ENCODE measurements around the gene INPP5E. TPM values are rescaled to one million over a fixed set of nuclear protein-coding genes. Genes with fewer than 3 reads are reported as not detected.

Gene INPP5E
- polyA plus RNA-seq, 2 of the 4 experiments (the other 2 are of a cell fraction) = 5.2 to 11.2 TPM

DNA sequence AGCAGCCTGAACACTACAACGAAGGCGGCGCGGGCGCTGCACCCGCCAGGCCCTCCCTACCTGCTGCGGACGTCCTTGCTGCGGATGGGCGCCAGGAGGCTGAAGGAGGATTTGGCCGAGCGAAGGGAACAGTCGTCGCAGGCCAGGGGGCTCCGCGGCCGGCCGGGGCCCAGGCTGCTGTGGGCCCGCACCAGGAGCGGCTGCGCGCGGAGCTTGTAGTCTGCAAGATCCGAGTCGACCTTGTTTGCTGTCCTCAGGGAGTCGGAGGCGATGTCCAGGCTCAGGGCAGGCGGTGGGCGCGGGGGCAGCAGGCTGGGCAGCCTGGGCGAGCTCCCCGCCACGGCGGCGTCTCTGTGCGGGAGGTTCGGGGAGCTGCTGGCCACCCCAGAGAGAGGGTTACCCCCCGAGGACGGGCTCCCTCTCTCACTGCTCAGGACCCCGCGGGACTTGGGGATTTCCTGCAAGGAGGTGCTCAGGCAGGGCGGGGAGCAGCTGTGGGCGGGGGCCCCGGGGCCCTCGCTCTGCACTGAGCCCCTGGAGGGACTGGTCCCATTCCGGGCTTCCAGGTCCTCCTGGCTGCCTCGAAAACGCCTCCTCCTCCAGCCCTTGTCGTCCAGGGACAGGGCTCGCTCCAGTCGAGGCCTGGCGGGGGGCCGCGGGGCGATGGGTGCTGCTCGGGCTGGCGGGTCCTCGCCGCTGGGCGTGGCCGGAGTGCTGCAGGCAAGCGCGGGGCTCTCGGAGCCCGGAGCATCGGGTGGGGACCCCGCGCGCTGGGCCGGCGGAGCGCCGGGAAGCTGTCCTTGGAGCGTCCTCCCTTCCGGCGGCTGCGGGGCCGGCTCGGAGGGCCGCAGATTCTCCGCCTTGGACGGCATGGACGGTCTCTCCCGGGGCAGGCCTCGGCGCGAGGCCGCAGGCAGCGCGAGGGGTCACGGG lies 831 bp downstream of the INPP5E start:
- H3K27ac ChIP-seq = peak overlapping the region; percentile 91 to 99
- DNase-seq (ENCODE audit: low read depth in 1 of 2, low spot score in 1 of 2) (peak; percentile 25 to 29), ATAC-seq (peak; percentile 51 to 70), FAIRE-seq (no peak)
- 0% methylated on average over 10 of the region's 91 CpGs for WGBS (ENCODE audit: missing lambda C conversion rate)
- H3K4me2 ChIP-seq = peak overlapping the region; percentile 76
- H3K4me1 ChIP-seq = peaks cover 17% of the 10 kb centered on the region
- ChIA-PET POLR2A (interaction anchor here (0.6 kb wide), 1 partner anchor 345 kb away, joined by 3 read pairs; no protein-coding TSS in a partner anchor), CTCF (interaction anchor here (0.9 to 4.2 kb wide), 12 partner anchors 9 to 75 kb away, joined by 3 to 30 read pairs (median 6); partner anchors contain the start of gene DNLZ)
- H3K4me3 ChIP-seq = peak overlapping the region; percentile 86
- TF ChIP-seq, protein P1, sequence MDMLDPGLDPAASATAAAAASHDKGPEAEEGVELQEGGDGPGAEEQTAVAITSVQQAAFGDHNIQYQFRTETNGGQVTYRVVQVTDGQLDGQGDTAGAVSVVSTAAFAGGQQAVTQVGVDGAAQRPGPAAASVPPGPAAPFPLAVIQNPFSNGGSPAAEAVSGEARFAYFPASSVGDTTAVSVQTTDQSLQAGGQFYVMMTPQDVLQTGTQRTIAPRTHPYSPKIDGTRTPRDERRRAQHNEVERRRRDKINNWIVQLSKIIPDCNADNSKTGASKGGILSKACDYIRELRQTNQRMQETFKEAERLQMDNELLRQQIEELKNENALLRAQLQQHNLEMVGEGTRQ (IDR thresholded peaks at IDR 0.05) = no peak
- peak; percentile 68; the same call in 1 of the 2 replicates for TF ChIP-seq PHF8 (IDR thresholded peaks at IDR 0.05; ENCODE audit: borderline replicate concordance, low read depth)
- no peaks in the 10 kb centered on the region for H3K9me3 ChIP-seq

DNA sequence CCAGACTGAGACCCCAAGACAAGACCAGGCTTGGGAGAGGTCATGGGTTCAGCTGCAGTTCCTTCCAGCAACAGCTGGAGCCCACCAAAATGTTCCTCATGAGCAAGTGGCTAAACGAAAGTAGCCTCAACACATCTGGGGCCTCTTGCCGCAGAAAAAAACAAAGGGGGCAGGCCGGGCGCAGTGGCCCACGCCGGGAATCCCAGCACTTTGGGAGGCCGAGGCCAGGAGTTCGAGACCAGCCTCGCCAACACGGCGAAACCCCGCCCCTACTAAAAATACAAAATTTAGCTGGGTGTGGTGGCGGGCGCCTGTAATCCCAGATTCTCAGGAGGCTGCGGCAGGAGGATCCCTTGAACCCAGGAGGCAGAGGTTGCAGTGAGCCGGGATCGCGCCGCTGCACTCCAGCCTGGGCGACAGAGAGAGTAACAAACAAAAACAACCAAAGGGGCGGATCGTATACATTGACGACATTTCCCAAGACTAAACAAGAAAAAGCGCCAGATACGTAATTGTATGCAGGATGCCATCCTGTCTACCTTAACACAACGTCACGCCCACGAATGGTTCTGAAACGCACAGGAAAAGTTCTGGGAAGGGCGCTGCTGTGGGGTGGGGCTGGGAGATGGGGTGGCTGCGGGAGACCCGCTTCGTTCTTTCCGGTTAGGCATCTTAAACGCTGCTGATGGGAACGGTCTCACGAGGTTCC lies 1.7 kb downstream of the INPP5E start:
- Histone ChIP-seq H3K4me1 (peaks cover 17% of the 10 kb centered on the region), H3K9me3 (no peaks in the 10 kb centered on the region), H3K4me2 (peak overlapping the region; percentile 76), H3K4me3 (peak overlapping the region; percentile 86), H3K27ac (peak overlapping the region; percentile 91 to 99)
- 60% methylated on average over 37 of the region's 37 CpGs for WGBS (ENCODE audit: missing lambda C conversion rate)
- CTCF ChIA-PET = interaction anchor here (0.9 to 4.2 kb wide), 9 partner anchors 8 to 74 kb away, joined by 3 to 30 read pairs (median 6); partner anchors contain the start of gene DNLZ
- no peak for DNase-seq (ENCODE audit: low read depth in 1 of 2, low spot score in 1 of 2)
- ATAC-seq = no peak
- FAIRE-seq = no peak
- POLR2A ChIA-PET = no interaction called here
- TF ChIP-seq MAFK (IDR thresholded peaks at IDR 0.05; ENCODE audit: partially characterized antibody) (no peak), GATA3 (IDR thresholded peaks at IDR 0.05; ENCODE audit: borderline replicate concordance) (no peak), ZSCAN20 (CRISPR knock-in tag; IDR thresholded peaks at IDR 0.05) (no peak), FOSB (CRISPR knock-in tag; IDR thresholded peaks at IDR 0.05) (no peak), HOXB13 (CRISPR knock-in tag; IDR thresholded peaks at IDR 0.05; ENCODE audit: low read depth) (no peak), RFX5 (IDR thresholded peaks at IDR 0.05) (no peak), HDAC2 (IDR thresholded peaks at IDR 0.05) (no peak)

DNA sequence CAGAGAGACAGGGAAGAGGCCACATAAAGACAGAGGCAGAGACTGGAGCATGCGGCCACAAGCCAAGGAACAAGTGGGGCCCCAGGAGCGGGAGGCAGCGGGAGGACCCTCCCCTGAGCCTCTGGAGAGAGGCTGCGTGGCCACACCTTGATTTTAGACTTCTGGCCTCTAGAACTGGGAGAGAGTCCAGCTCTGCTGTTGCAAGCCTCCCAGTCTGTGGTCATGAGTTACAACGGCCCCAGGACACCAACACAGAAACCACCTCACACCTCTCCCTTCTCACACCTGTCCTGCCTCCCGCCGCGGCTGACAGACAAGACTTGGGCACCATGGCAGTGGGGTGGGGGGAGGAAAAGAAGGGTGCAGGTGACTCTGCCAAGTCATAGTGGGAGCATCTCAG lies 2.2 kb downstream of the INPP5E start:
- H3K9me3 ChIP-seq = no peaks in the 10 kb centered on the region
- ATAC-seq (no peak), FAIRE-seq (no peak), DNase-seq (ENCODE audit: low read depth in 1 of 2, low spot score in 1 of 2) (no peak)
- peak overlapping the region in 1 of 2 experiments; percentile 99; a peak in 3 of 6 replicates for H3K27ac ChIP-seq
- H3K4me3 ChIP-seq = peak overlapping the region; percentile 86; the same call in 2 of the 3 replicates
- POLR2A ChIA-PET = no interaction called here
- CTCF ChIA-PET = interaction anchor here (1.8 to 4.2 kb wide), 3 partner anchors 10 to 21 kb away, joined by 5 to 30 read pairs (median 6); no protein-coding TSS in a partner anchor
- TF ChIP-seq NFE2L2 (conservative IDR thresholded peaks at IDR 0.05; ENCODE audit: low read length) (no peak), BHLHE40 (IDR thresholded peaks at IDR 0.05; ENCODE audit: low read depth, low read length) (no peak), TP53 (CRISPR knock-in tag; IDR thresholded peaks at IDR 0.05) (no peak), RNF2 (IDR thresholded peaks at IDR 0.05; ENCODE audit: borderline replicate concordance, low read depth) (no peak), PHF8 (IDR thresholded peaks at IDR 0.05; ENCODE audit: borderline replicate concordance, low read depth) (no peak), ZC3H11A (IDR thresholded peaks at IDR 0.05) (no peak), FOSL2 (IDR thresholded peaks at IDR 0.05) (no peak), FOSL2 (CRISPR knock-in tag; IDR thresholded peaks at IDR 0.05) (no peak), MYC (IDR thresholded peaks at IDR 0.05; ENCODE audit: borderline replicate concordance, low read length) (no peak), TFCP2L1 (CRISPR knock-in tag; IDR thresholded peaks at IDR 0.05) (no peak), POLR2AphosphoS2 (conservative IDR thresholded peaks at IDR 0.05; ENCODE audit: low read length) (no peak), JUNB (IDR thresholded peaks at IDR 0.05) (no peak), EHMT2 (IDR thresholded peaks at IDR 0.05; ENCODE audit: low read depth) (no peak), HEYL (CRISPR knock-in tag; IDR thresholded peaks at IDR 0.05) (no peak), CEBPB (IDR thresholded peaks at IDR 0.05) (no peak), POLR2A (IDR thresholded peaks at IDR 0.05; ENCODE audit: low read length) (no peak), FOSB (CRISPR knock-in tag; IDR thresholded peaks at IDR 0.05) (no peak)
- TF ChIP-seq, protein P2, sequence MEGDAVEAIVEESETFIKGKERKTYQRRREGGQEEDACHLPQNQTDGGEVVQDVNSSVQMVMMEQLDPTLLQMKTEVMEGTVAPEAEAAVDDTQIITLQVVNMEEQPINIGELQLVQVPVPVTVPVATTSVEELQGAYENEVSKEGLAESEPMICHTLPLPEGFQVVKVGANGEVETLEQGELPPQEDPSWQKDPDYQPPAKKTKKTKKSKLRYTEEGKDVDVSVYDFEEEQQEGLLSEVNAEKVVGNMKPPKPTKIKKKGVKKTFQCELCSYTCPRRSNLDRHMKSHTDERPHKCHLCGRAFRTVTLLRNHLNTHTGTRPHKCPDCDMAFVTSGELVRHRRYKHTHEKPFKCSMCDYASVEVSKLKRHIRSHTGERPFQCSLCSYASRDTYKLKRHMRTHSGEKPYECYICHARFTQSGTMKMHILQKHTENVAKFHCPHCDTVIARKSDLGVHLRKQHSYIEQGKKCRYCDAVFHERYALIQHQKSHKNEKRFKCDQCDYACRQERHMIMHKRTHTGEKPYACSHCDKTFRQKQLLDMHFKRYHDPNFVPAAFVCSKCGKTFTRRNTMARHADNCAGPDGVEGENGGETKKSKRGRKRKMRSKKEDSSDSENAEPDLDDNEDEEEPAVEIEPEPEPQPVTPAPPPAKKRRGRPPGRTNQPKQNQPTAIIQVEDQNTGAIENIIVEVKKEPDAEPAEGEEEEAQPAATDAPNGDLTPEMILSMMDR (IDR thresholded peaks at IDR 0.05) = no peak
- TF ChIP-seq, protein P3, sequence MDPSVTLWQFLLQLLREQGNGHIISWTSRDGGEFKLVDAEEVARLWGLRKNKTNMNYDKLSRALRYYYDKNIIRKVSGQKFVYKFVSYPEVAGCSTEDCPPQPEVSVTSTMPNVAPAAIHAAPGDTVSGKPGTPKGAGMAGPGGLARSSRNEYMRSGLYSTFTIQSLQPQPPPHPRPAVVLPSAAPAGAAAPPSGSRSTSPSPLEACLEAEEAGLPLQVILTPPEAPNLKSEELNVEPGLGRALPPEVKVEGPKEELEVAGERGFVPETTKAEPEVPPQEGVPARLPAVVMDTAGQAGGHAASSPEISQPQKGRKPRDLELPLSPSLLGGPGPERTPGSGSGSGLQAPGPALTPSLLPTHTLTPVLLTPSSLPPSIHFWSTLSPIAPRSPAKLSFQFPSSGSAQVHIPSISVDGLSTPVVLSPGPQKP (IDR thresholded peaks at IDR 0.05; ENCODE audit: low read depth, low read length) = no peak
- TF ChIP-seq, protein P4, sequence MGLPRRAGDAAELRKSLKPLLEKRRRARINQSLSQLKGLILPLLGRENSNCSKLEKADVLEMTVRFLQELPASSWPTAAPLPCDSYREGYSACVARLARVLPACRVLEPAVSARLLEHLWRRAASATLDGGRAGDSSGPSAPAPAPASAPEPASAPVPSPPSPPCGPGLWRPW (IDR thresholded peaks at IDR 0.05) = no peak
- peaks cover 17% of the 10 kb centered on the region for H3K4me1 ChIP-seq
- WGBS (ENCODE audit: missing lambda C conversion rate) = 79% methylated on average over 8 of the region's 8 CpGs
- peak overlapping the region; percentile 76 for H3K4me2 ChIP-seq
